ENCODE results near the gene POLR3E.

The POLR3E gene

DNA sequence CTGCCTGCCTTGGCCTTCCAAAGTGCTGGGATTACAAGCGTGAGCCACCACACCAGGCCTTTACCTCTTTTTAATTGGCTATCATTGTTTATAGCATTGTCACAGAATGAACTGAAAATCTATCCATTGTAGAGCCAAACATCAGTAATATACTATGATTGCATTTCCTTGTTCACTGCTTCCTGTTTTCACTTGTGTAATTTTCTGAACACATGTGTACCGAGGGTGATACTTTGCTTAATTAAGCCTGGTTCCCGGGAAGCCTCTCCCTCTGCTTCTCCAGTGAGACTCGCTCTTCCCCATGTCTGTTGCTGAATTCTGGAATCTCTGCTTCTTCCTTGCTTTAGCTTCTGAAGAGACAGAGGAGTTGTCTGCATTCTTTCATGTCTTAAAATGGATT is 33.1 kb downstream of the POLR3E start:
- no peak for DNase-seq (ENCODE audit: low read depth in 2 of 2)
- H3K4me3 ChIP-seq (replicated peaks in 1 of 2; ENCODE audit: low read depth in 2 of 2, low read length in 2 of 2): no peak overlapping the region
- no peak for TF ChIP-seq CTCF (IDR thresholded peaks at IDR 0.05; ENCODE audit: low read depth, low read length)

- DNase-seq (ENCODE audit: low read depth in 2 of 2): no peak
- no peak for TF ChIP-seq CTCF (IDR thresholded peaks at IDR 0.05; ENCODE audit: low read depth, low read length)
- H3K4me3 ChIP-seq (replicated peaks in 1 of 2; ENCODE audit: low read depth in 2 of 2, low read length in 2 of 2): no peak overlapping the region
Observed at GRCh38 chr16:22333457-22333994, 36.3 kb downstream of the POLR3E start.

GRCh38 chr16:22335668-22336246 is 38.5 kb downstream of the POLR3E start:
- no peak for TF ChIP-seq CTCF (IDR thresholded peaks at IDR 0.05; ENCODE audit: low read depth, low read length)
- no peak for DNase-seq (ENCODE audit: low read depth in 2 of 2)

DNA sequence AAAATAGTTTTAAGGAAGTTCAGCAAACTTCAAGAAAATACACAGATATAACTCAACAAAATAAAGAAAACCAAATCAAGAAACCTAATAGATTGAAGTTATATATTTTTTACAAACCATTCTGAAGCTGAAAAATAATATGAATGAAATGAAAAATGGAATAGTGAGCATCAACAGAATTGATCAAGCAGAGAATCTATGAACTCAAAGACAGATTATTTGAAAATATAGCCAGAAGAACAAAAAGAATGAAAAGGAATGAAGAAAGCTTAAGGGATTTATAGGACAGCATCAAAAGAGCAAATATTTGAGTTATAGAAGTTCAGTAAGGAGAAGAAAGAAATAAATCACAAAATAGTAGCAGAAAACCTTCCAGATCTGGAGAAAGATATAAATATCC is 39.4 kb downstream of the POLR3E start:
- TF ChIP-seq CTCF (IDR thresholded peaks at IDR 0.05; ENCODE audit: low read depth, low read length): no peak
- H3K4me3 ChIP-seq (replicated peaks in 1 of 2; ENCODE audit: low read depth in 2 of 2, low read length in 2 of 2): no peak overlapping the region
- DNase-seq (ENCODE audit: low read depth in 2 of 2): no peak

More at GRCh38 chr16:22335668-22336246, 38.5 kb downstream of the POLR3E start:
- no peak overlapping the region for H3K4me3 ChIP-seq (replicated peaks in 1 of 2; ENCODE audit: low read depth in 2 of 2, low read length in 2 of 2)

DNA sequence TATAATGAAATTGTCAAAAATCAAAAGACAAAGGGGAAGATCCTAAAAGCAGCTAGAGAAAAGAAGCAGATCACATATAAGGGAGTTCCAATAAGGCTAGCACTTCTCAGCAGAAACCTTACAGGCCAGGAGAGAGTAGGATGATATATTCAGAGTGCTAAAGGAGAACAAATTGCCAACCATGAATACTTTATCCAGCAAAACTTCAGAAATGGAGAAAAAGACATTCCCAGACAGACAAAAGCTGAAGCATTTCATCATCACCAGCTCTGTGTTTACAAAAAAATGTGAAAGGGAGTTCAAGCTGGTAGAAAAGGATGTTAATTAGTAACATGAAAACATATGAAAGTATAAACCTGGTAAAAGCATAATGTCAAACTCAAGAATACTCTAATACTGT is 39.8 kb downstream of the POLR3E start:
- H3K4me3 ChIP-seq (replicated peaks in 1 of 2; ENCODE audit: low read depth in 2 of 2, low read length in 2 of 2): no peak overlapping the region
- no peak for TF ChIP-seq CTCF (IDR thresholded peaks at IDR 0.05; ENCODE audit: low read depth, low read length)
- no peak for DNase-seq (ENCODE audit: low read depth in 2 of 2)

DNA sequence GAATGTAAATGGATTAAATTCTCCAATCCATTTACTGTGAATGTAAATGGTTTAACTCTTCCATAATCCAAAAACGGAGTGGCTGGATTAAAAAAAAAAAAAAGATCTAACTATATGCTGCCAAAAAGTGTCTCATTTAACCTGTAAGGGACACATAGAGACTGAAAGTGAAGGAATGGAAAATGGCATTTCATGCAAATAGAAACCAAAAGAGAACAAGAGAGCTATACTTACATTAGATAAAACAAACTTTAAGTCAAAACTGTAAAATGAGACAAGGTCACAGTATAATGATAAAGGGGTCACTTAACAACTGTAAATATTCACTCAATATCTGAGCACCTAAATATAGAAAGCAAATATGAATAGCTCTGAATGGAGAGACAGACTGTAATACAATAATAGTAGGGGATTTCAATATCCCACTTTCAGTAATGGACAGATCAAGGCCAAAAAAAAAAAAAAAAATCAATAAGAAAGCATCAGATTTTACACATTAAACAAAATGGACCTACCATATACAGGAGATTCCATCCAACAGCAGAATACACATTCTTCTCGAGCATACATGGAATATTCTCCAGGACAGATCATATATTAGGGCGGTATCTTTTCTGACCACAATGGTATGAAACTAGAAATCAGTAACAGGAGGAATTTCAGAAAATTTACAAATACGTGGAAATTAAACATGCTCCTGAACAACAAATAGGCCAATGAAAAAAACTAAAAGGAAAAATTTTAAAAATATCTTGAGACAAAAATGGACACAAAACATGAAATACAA is 40.8 kb downstream of the POLR3E start:
- H3K4me3 ChIP-seq (replicated peaks in 1 of 2; ENCODE audit: low read depth in 2 of 2, low read length in 2 of 2): no peak overlapping the region
- TF ChIP-seq CTCF (IDR thresholded peaks at IDR 0.05; ENCODE audit: low read depth, low read length): no peak
- DNase-seq (ENCODE audit: low read depth in 2 of 2): no peak

Measured in cardiac fibroblast (primary cell).